IMR-90 (cell line): Measurements from ENCODE around the gene SH2D7.

Experiments
- BHLHE40 ChIP-seq: fragments of 150-350 bp; IDR thresholded peaks from 2 replicates; pipeline ENCODE4 v1.6.1; 2016; ENCODE audit warnings: mild to moderate bottlenecking, low read depth, low read length
- CEBPB ChIP-seq: IDR thresholded peaks from 2 replicates; pipeline ENCODE4 v1.6.1; 2012; ENCODE audit warnings: low read depth, low read length, improper control_type of control experiment
- CHD1 ChIP-seq: IDR thresholded peaks from 2 replicates; pipeline ENCODE4 v1.6.1; 2012; ENCODE audit warnings: low read depth, low read length, improper control_type of control experiment
- CTCF ChIP-seq: conservative IDR thresholded peaks from 2 replicates; pipeline ENCODE4 v1.5.1; 2012; ENCODE audit warnings: mild to moderate bottlenecking, low read depth, low read length, improper control_type of control experiment
- FOS ChIP-seq: fragments of 150-350 bp; IDR thresholded peaks from 2 replicates; pipeline ENCODE4 v1.6.1; 2016; ENCODE audit warnings: low read depth, low read length
- MAZ ChIP-seq: IDR thresholded peaks from 2 replicates; pipeline ENCODE4 v1.6.1; 2012; ENCODE audit warnings: low read depth, mild to moderate bottlenecking, low read length, improper control_type of control experiment, moderate library complexity, borderline replicate concordance
- MXI1 ChIP-seq: IDR thresholded peaks from 2 replicates; pipeline ENCODE4 v1.6.1; 2012; ENCODE audit warnings: low read depth, mild to moderate bottlenecking, low read length, moderate library complexity, borderline replicate concordance
- POLR2A ChIP-seq: IDR thresholded peaks from 2 replicates; pipeline ENCODE4 v1.6.1; 2012; ENCODE audit warnings: mild to moderate bottlenecking, low read depth, low read length
- RAD21 ChIP-seq: IDR thresholded peaks from 2 replicates; pipeline ENCODE4 v1.6.1; 2012; ENCODE audit warnings: low read length, improper control_type of control experiment
- RCOR1 ChIP-seq: IDR thresholded peaks from 2 replicates; pipeline ENCODE4 v1.6.1; 2012; ENCODE audit warnings: mild to moderate bottlenecking, low read length, improper control_type of control experiment; ENCODE audit not compliant: insufficient replicate concordance
- SMC3 ChIP-seq: fragments of 150-350 bp; IDR thresholded peaks from 2 replicates; pipeline ENCODE4 v1.6.1; 2016; ENCODE audit warnings: low read depth, mild to moderate bottlenecking, antibody characterized with exemption, low read length, moderate library complexity
- USF2 ChIP-seq: fragments of 150-350 bp; IDR thresholded peaks from 2 replicates; pipeline ENCODE4 v1.6.1; 2017; ENCODE audit warnings: mild to moderate bottlenecking, antibody characterized with exemption, low read length, low read depth
- TF ChIP-seq, protein P1 (sequence below): fragments of 150-350 bp; IDR thresholded peaks from 2 replicates; pipeline ENCODE4 v1.6.1; 2016; ENCODE audit warnings: low read depth, mild to moderate bottlenecking, low read length, moderate library complexity, borderline replicate concordance

DNA sequence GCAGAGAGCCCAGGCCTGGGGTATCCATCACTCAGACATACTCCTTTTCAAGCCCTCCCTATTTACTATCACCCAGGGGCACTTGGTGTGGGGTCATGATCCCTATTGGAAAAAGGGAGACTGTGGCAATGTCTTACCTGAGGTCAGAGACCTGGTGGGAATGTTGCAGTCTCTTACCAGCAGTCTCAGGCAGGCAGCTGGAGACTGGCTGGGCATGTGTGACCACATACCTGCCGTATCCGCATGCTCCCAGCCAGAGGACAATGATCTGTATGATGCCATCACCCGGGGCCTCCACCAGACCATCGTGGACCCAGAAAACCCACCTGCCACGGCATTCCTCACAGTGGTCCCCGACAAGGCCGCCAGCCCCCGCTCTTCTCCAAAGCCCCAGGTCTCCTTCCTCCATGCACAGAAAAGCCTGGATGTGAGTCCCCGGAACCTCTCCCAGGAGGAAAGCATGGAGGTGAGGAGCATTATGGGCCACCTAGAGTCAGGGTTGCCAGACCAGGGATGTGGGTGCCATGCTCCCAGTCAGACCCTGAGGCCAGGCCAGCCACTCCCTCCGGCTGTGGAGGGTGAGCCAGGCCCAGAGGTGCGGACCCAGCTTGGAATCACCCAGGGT, 5.9 kb downstream of the SH2D7 start:
- TF ChIP-seq CTCF: no peak
- TF ChIP-seq CHD1: no peak
- TF ChIP-seq POLR2A: no peak
- TF ChIP-seq MXI1: no peak
- TF ChIP-seq CEBPB: no peak
- no peak for TF ChIP-seq SMC3
- TF ChIP-seq USF2: no peak
- TF ChIP-seq BHLHE40: no peak
- TF ChIP-seq, protein P1, sequence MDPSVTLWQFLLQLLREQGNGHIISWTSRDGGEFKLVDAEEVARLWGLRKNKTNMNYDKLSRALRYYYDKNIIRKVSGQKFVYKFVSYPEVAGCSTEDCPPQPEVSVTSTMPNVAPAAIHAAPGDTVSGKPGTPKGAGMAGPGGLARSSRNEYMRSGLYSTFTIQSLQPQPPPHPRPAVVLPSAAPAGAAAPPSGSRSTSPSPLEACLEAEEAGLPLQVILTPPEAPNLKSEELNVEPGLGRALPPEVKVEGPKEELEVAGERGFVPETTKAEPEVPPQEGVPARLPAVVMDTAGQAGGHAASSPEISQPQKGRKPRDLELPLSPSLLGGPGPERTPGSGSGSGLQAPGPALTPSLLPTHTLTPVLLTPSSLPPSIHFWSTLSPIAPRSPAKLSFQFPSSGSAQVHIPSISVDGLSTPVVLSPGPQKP: no peak
- no peak for TF ChIP-seq RAD21
- no peak for TF ChIP-seq MAZ
- TF ChIP-seq RCOR1: no peak
- no peak for TF ChIP-seq FOS
